ENCODE data around the gene KRT15. TPM values are rescaled to one million over a fixed set of nuclear protein-coding genes. Genes with fewer than 3 reads are reported as not detected.

The KRT15 gene
- total and polyA plus RNA-seq, 2 of the 4 experiments (the other 2 are of a cell fraction): 2.9 to 5.3 TPM

DNA sequence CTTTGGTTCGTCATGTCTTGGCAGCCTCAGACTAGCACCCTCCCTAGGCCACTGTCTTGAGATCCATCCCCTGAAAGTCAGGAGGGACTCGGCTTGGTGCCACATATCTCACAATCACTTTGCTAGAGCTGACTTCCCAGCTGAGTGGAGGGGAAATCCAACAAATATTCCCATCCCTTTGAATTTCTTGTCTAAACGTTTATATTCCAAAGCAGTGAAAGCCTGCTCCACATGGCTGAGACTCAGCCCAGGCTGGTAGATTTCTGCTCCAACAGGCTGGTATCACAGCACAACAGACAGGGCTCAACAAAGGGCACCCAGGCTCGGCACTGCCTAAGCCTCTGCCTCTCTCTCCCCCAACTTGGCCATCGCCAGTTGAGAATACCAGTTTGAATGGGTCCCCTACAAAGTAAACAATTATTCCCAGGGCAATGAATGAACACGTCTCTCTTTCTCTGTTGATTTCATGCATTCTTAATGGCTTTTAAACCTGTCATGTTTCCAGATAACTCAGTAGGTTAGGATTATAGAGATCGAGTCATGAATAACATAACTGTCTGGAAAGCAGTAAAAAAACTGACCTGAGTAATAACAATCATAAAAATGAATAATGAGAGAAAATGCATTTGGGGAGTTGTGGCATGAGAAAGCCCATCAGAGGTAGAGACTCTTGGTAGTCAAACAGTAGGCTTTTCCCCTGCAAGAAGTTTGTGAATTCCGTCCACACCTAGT is 14.3 kb downstream of the KRT15 start:
- in situ Hi-C loops (cut with MboI; ENCODE audit: low sequenced_read_pairs) (no loop called here), intact Hi-C loops (cut with micrococcal nuclease) (loop anchor here (1.0 kb wide), 1 partner anchor 38 kb away; no protein-coding TSS in a partner anchor), dilution Hi-C loops (cut with HindIII; ENCODE audit: low sequenced_read_pairs, unreplicated experiment) (no loop called here)
- H4K91ac ChIP-seq (ENCODE audit: insufficient read depth, low read depth, low read length): no peak overlapping the region; the same call in 1 of the 2 replicates
- H3K56ac ChIP-seq (ENCODE audit: extremely low read depth, insufficient read depth, low read length): no peak overlapping the region
- TF ChIP-seq RCOR1 (IDR thresholded peaks at IDR 0.05; ENCODE audit: insufficient replicate concordance, low read length) (no peak), MAZ (IDR thresholded peaks at IDR 0.05; ENCODE audit: borderline replicate concordance, low read depth, low read length) (no peak), FOS (IDR thresholded peaks at IDR 0.05; ENCODE audit: low read depth, low read length) (no peak), MAFK (IDR thresholded peaks at IDR 0.05; ENCODE audit: low read depth, low read length) (no peak), CHD1 (IDR thresholded peaks at IDR 0.05; ENCODE audit: low read depth, low read length) (no peak), RAD21 (IDR thresholded peaks at IDR 0.05; ENCODE audit: low read length) (no peak), MXI1 (IDR thresholded peaks at IDR 0.05; ENCODE audit: borderline replicate concordance, low read depth, low read length) (no peak), RFX5 (IDR thresholded peaks at IDR 0.05; ENCODE audit: low read depth, low read length) (no peak), SMC3 (IDR thresholded peaks at IDR 0.05; ENCODE audit: low read depth, low read length) (no peak), CEBPB (IDR thresholded peaks at IDR 0.05; ENCODE audit: low read depth, low read length) (no peak)
- TF ChIP-seq, protein P1, sequence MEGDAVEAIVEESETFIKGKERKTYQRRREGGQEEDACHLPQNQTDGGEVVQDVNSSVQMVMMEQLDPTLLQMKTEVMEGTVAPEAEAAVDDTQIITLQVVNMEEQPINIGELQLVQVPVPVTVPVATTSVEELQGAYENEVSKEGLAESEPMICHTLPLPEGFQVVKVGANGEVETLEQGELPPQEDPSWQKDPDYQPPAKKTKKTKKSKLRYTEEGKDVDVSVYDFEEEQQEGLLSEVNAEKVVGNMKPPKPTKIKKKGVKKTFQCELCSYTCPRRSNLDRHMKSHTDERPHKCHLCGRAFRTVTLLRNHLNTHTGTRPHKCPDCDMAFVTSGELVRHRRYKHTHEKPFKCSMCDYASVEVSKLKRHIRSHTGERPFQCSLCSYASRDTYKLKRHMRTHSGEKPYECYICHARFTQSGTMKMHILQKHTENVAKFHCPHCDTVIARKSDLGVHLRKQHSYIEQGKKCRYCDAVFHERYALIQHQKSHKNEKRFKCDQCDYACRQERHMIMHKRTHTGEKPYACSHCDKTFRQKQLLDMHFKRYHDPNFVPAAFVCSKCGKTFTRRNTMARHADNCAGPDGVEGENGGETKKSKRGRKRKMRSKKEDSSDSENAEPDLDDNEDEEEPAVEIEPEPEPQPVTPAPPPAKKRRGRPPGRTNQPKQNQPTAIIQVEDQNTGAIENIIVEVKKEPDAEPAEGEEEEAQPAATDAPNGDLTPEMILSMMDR (conservative IDR thresholded peaks at IDR 0.05; ENCODE audit: low read depth, low read length): no peak
- TF ChIP-seq, protein P2, sequence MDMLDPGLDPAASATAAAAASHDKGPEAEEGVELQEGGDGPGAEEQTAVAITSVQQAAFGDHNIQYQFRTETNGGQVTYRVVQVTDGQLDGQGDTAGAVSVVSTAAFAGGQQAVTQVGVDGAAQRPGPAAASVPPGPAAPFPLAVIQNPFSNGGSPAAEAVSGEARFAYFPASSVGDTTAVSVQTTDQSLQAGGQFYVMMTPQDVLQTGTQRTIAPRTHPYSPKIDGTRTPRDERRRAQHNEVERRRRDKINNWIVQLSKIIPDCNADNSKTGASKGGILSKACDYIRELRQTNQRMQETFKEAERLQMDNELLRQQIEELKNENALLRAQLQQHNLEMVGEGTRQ (IDR thresholded peaks at IDR 0.05; ENCODE audit: low read depth, low read length): no peak
- TF ChIP-seq, protein P3, sequence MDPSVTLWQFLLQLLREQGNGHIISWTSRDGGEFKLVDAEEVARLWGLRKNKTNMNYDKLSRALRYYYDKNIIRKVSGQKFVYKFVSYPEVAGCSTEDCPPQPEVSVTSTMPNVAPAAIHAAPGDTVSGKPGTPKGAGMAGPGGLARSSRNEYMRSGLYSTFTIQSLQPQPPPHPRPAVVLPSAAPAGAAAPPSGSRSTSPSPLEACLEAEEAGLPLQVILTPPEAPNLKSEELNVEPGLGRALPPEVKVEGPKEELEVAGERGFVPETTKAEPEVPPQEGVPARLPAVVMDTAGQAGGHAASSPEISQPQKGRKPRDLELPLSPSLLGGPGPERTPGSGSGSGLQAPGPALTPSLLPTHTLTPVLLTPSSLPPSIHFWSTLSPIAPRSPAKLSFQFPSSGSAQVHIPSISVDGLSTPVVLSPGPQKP (IDR thresholded peaks at IDR 0.05; ENCODE audit: borderline replicate concordance, low read depth, low read length): no peak
- CTCF ChIA-PET: interaction anchor here (1.0 to 1.5 kb wide), 2 partner anchors 44 to 159 kb away, joined by 3 to 4 read pairs; no protein-coding TSS in a partner anchor
- DNase-seq (peak; percentile 69), ATAC-seq (ENCODE audit: low read depth) (peak; percentile 67)
- no peak overlapping the region for H2AK9ac ChIP-seq (replicated peaks; ENCODE audit: low read depth, low read length, poor library complexity)
- BruUV-seq (replicated peaks): no TSS peak
- peaks cover 13% of the 10 kb centered on the region for H3K9me1 ChIP-seq (ENCODE audit: insufficient read depth, low read length)
- peak overlapping the region; percentile 51 for H3K4me2 ChIP-seq (ENCODE audit: low read depth, low read length)
- H2AFZ ChIP-seq (replicated peaks; ENCODE audit: low read length, poor library complexity): peak overlapping the region; percentile 25
- H3K23ac ChIP-seq (ENCODE audit: low read depth, low read length): no peak overlapping the region
- no peaks in the 10 kb centered on the region for H3K79me1 ChIP-seq (ENCODE audit: low read depth in 1 of 2, low read length in 2 of 2)
- H3K4me3 ChIP-seq (ENCODE audit: insufficient read depth, low read depth, low read length): no peak overlapping the region
- no peak overlapping the region for H3K14ac ChIP-seq (replicated peaks; ENCODE audit: low read depth, low read length)
- peak overlapping the region; percentile 44 for H2AK5ac ChIP-seq (ENCODE audit: low read depth, low read length)
- H3K4me1 ChIP-seq (ENCODE audit: control insufficient read depth, insufficient read depth, low read length): peaks cover 16% of the 10 kb centered on the region
- no peaks in the 10 kb centered on the region for H4K20me1 ChIP-seq (ENCODE audit: insufficient read depth, low read length)
- H2BK5ac ChIP-seq (ENCODE audit: low read depth, low read length, poor library complexity, severe bottlenecking): peak overlapping the region; percentile 30
- POLR2A ChIA-PET (ENCODE audit: unreplicated experiment): no interaction called here
- no peak overlapping the region for H2BK20ac ChIP-seq (ENCODE audit: low read depth, low read length)
- no peak overlapping the region for H4K5ac ChIP-seq (ENCODE audit: low read depth, low read length)
- H3K18ac ChIP-seq (ENCODE audit: low read depth, low read length): 0 out of 2 replicates have a peak overlapping the region, but pooled peaks have one; percentile 6
- H4K8ac ChIP-seq (ENCODE audit: low read depth in 2 of 2, low read length in 2 of 2): peak overlapping the region in 1 of 2 experiments; percentile 0; a peak in 1 of 4 replicates
- H3K27ac ChIP-seq (ENCODE audit: insufficient read depth, low read length): peak overlapping the region; percentile 22; the same call in 1 of the 2 replicates
- H3K9ac ChIP-seq (ENCODE audit: low read depth, low read length): no peak overlapping the region
- H3K36me3 ChIP-seq (ENCODE audit: control insufficient read depth, insufficient read depth, low read length): no peaks in the 10 kb centered on the region
- H2BK15ac ChIP-seq (ENCODE audit: low read depth, low read length): no peak overlapping the region
- no CpG with 5 or more reads among the region's 8 CpGs for WGBS, 2 experiments (ENCODE audit: extremely low coverage in 2 of 2, insufficient read length in 1 of 2)
- 0 out of 2 replicates have a peak overlapping the region, but pooled peaks have one; percentile 34 for H3K4ac ChIP-seq (ENCODE audit: low read depth, low read length)
- H3K9me3 ChIP-seq (ENCODE audit: control insufficient read depth, insufficient read depth, low read length): no peaks in the 10 kb centered on the region
- H2BK120ac ChIP-seq (ENCODE audit: low read depth, low read length): no peak overlapping the region
- H3K27me3 ChIP-seq (ENCODE audit: control insufficient read depth, insufficient read depth, low read length): no peaks in the 10 kb centered on the region; the same call in 1 of the 2 replicates
